Chondrocyte (in vitro differentiated cells): ENCODE data around the gene EMD. TPM values are rescaled to one million over a fixed set of nuclear protein-coding genes. Genes with fewer than 3 reads are reported as not detected.
A peak's percentile ranks its signal among the peaks of the same experiment; 100 is the strongest.

ENCODE experiments used
- DNase-seq: peaks from one replicate; pipeline ENCODE4 v3.0.0; 2021; ENCODE audit warnings: mixed read lengths, low spot score
- H3K27ac Mint-ChIP-seq: one replicate; pipeline ENCODE4 v1.8.0; 2021; ENCODE audit warnings: mild to moderate bottlenecking, moderate library complexity, mixed read lengths; ENCODE audit not compliant: unreplicated experiment
- H3K27me3 Mint-ChIP-seq: 2 replicates; pipeline ENCODE4 v1.8.0; 2021; ENCODE audit warnings: low read depth, mixed read lengths
- H3K36me3 Mint-ChIP-seq: 2 replicates; pipeline ENCODE4 v1.8.0; 2021; ENCODE audit warnings: low read depth, mixed read lengths
- H3K4me1 Mint-ChIP-seq: 2 replicates; pipeline ENCODE4 v1.8.0; 2021; ENCODE audit warnings: low read depth, mild to moderate bottlenecking, mixed read lengths
- H3K4me3 Mint-ChIP-seq: one replicate; pipeline ENCODE4 v1.8.0; 2021; ENCODE audit warnings: mild to moderate bottlenecking, moderate library complexity, mixed read lengths; ENCODE audit not compliant: unreplicated experiment
- H3K9me3 Mint-ChIP-seq: 2 replicates; pipeline ENCODE4 v1.8.0; 2021; ENCODE audit warnings: low read depth, mixed read lengths
- CTCF ChIP-seq: fragments of 200-600 bp; sonication (generic); IDR thresholded peaks from 2 replicates; pipeline ENCODE4 v1.5.0; 2021; ENCODE audit warnings: antibody characterized with exemption, mild to moderate bottlenecking, moderate library complexity
- total RNA-seq: library from RNA; stranded (reverse); gene quantifications from 3 replicates; pipeline ENCODE4 v1.2.1, GENCODE V29; 2021

EMD gene
- total RNA-seq, 1 donor from 2014 or later, result 81.1 TPM

DNA sequence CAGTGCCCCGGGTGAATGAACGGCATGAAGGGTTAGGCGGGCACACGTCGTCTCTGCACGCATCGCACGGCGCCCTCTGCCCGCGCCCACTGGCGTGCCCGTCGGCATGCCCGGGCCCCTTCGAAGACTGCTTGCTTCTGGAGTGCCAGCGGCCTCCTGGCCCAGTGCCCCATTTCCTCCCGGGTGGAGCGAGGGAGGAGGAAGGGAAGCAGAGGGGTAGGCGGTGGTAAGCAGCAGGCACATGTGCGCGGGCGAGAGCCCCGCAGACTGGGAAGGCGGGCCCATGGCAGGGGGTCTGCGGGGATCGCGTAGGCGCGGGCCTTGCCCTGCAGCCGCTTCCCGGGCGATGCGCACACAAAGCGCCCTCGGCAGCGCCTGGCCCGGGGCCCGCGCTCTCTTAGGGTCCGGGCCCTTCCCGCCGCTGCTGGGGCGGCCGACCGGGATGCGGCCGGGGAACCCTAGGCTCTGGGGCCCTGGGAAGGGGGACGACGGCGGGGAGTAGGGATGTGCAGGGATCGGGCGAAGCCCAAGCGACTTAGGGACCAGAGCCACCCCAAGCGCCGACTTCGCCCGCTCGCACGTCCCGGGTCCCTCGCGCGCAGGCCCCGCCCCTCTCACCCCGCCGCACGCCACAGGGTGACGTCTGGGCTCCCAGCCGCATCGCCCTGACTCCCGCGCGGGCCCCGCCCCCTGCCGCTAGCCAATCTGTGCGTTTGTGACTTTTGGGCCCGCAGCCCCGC lies 866 bp upstream of the EMD start:
- Mint-ChIP-seq H3K36me3 (peaks cover 2% of the 10 kb centered on the region), H3K27ac (peak overlapping the region; percentile 92), H3K9me3 (no peaks in the 10 kb centered on the region), H3K27me3 (no peaks in the 10 kb centered on the region), H3K4me3 (peak overlapping the region; percentile 61), H3K4me1 (peaks cover 38% of the 10 kb centered on the region)
- DNase-seq, result no peak
- peak; percentile 31 for TF ChIP-seq CTCF

DNA sequence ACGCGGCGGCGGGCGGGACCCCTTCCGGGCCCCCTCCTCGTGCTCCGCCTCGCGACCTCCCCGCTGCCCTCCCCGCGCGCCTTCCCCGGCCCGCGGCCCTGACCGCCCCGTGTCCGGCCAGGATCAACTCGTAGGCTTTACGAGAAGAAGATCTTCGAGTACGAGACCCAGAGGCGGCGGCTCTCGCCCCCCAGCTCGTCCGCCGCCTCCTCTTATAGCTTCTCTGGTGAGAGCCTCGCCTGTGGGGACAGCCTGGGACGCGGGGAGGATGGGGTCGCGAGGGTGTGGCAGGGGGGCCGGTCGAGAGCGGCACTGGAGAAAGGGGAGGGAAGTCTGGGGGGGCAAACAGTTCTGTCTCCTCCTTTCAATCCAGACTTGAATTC lies 465 bp downstream of the EMD start:
- Mint-ChIP-seq H3K36me3 (peaks cover 2% of the 10 kb centered on the region), H3K9me3 (no peaks in the 10 kb centered on the region), H3K4me3 (peak overlapping the region; percentile 81), H3K27ac (peak overlapping the region; percentile 90), H3K27me3 (no peaks in the 10 kb centered on the region), H3K4me1 (peaks cover 50% of the 10 kb centered on the region)
- TF ChIP-seq CTCF, result no peak
- no peak for DNase-seq

- no peaks in the 10 kb centered on the region for H3K9me3 Mint-ChIP-seq
- peaks cover 2% of the 10 kb centered on the region for H3K36me3 Mint-ChIP-seq
- no peak for DNase-seq
- H3K4me3 Mint-ChIP-seq, result peak overlapping the region; percentile 81
- H3K27ac Mint-ChIP-seq, result peak overlapping the region; percentile 90
- peaks cover 48% of the 10 kb centered on the region for H3K4me1 Mint-ChIP-seq
- TF ChIP-seq CTCF, result no peak
- no peaks in the 10 kb centered on the region for H3K27me3 Mint-ChIP-seq
Observed at GRCh38 chrX:154380153-154380552, 1.1 kb downstream of the EMD start.

DNA sequence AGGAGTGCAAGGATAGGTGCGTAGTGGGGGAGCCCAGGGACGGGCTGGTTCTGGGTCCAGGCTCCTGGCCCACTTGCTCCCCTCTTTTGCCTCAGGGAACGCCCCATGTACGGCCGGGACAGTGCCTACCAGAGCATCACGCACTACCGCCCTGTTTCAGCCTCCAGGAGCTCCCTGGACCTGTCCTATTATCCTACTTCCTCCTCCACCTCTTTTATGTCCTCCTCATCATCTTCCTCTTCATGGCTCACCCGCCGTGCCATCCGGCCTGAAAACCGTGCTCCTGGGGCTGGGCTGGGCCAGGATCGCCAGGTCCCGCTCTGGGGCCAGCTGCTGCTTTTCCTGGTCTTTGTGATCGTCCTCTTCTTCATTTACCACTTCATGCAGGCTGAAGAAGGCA lies 1.7 kb downstream of the EMD start:
- TF ChIP-seq CTCF, result no peak
- no peak for DNase-seq
- Mint-ChIP-seq H3K27me3 (no peaks in the 10 kb centered on the region), H3K4me3 (peak overlapping the region; percentile 81), H3K36me3 (peaks cover 2% of the 10 kb centered on the region), H3K9me3 (no peaks in the 10 kb centered on the region), H3K4me1 (peaks cover 46% of the 10 kb centered on the region), H3K27ac (peak overlapping the region; percentile 90)

GRCh38 chrX:154381271-154381670 lies 2.2 kb downstream of the EMD start:
- Mint-ChIP-seq H3K27me3 (no peaks in the 10 kb centered on the region), H3K4me1 (peaks cover 45% of the 10 kb centered on the region), H3K9me3 (no peaks in the 10 kb centered on the region), H3K27ac (no peak overlapping the region), H3K4me3 (no peak overlapping the region), H3K36me3 (peaks cover 2% of the 10 kb centered on the region)
- no peak for TF ChIP-seq CTCF
- DNase-seq, result no peak
